ENCODE results near the gene PEX12. TPM values are rescaled to one million over a fixed set of nuclear protein-coding genes. Genes with fewer than 3 reads are reported as not detected.

PEX12 gene
- total and polyA plus RNA-seq, 2 of the 4 experiments (the other 2 are of a cell fraction): 4.5 to 7.9 TPM

GRCh38 chr17:35618628-35619027, 40.3 kb upstream of the PEX12 start:
- CTCF ChIA-PET: interaction anchor here (1.0 kb wide), 1 partner anchor 129 kb away, joined by 3 read pairs; no protein-coding TSS in a partner anchor

More at GRCh38 chr17:35618628-35619027, 40.3 kb upstream of the PEX12 start:
- BruUV-seq (replicated peaks): no TSS peak
- H2AFZ ChIP-seq (replicated peaks; ENCODE audit: low read length, poor library complexity): no peak overlapping the region
- dilution Hi-C loops (cut with HindIII; ENCODE audit: low sequenced_read_pairs, unreplicated experiment) (no loop called here), intact Hi-C loops (cut with micrococcal nuclease) (no loop called here), in situ Hi-C loops (cut with MboI; ENCODE audit: low sequenced_read_pairs) (no loop called here)
- no peak overlapping the region for H3K23ac ChIP-seq (ENCODE audit: low read depth, low read length)
- H2BK20ac ChIP-seq (ENCODE audit: low read depth, low read length): no peak overlapping the region
- no peaks in the 10 kb centered on the region for H3K9me1 ChIP-seq (ENCODE audit: insufficient read depth, low read length)
- H3K36me3 ChIP-seq (ENCODE audit: control insufficient read depth, insufficient read depth, low read length): peaks cover 9% of the 10 kb centered on the region
- no peak overlapping the region for H2AK9ac ChIP-seq (replicated peaks; ENCODE audit: low read depth, low read length, poor library complexity)
- no peak for TF ChIP-seq MAFK (IDR thresholded peaks at IDR 0.05; ENCODE audit: low read depth, low read length)
- no peak for TF ChIP-seq MAZ (IDR thresholded peaks at IDR 0.05; ENCODE audit: borderline replicate concordance, low read depth, low read length)
- no peak for TF ChIP-seq USF2 (IDR thresholded peaks at IDR 0.05; ENCODE audit: low read depth, low read length)
- TF ChIP-seq RCOR1 (IDR thresholded peaks at IDR 0.05; ENCODE audit: insufficient replicate concordance, low read length): no peak
- TF ChIP-seq RAD21 (IDR thresholded peaks at IDR 0.05; ENCODE audit: low read length): no peak
- no peak for TF ChIP-seq CTCF (conservative IDR thresholded peaks at IDR 0.05; ENCODE audit: low read depth, low read length)
- no peak for TF ChIP-seq CHD1 (IDR thresholded peaks at IDR 0.05; ENCODE audit: low read depth, low read length)
- TF ChIP-seq POLR2A (IDR thresholded peaks at IDR 0.05; ENCODE audit: low read depth, low read length): no peak
- no peak for TF ChIP-seq SMC3 (IDR thresholded peaks at IDR 0.05; ENCODE audit: low read depth, low read length)
- no peak for TF ChIP-seq NFE2L2 (IDR thresholded peaks at IDR 0.05; ENCODE audit: low read depth, low read length)
- TF ChIP-seq CEBPB (IDR thresholded peaks at IDR 0.05; ENCODE audit: low read depth, low read length): no peak
- TF ChIP-seq ELK1 (IDR thresholded peaks at IDR 0.05; ENCODE audit: borderline replicate concordance, low read depth, low read length): no peak
- TF ChIP-seq BHLHE40 (IDR thresholded peaks at IDR 0.05; ENCODE audit: low read depth, low read length): no peak
- TF ChIP-seq MXI1 (IDR thresholded peaks at IDR 0.05; ENCODE audit: borderline replicate concordance, low read depth, low read length): no peak
- TF ChIP-seq FOS (IDR thresholded peaks at IDR 0.05; ENCODE audit: low read depth, low read length): no peak
- no peak for TF ChIP-seq RFX5 (IDR thresholded peaks at IDR 0.05; ENCODE audit: low read depth, low read length)
- ATAC-seq (ENCODE audit: low read depth) (no peak), DNase-seq (no peak)
- H4K8ac ChIP-seq (ENCODE audit: low read depth in 2 of 2, low read length in 2 of 2): no peak overlapping the region
- no peak overlapping the region for H3K4me3 ChIP-seq (ENCODE audit: insufficient read depth, low read depth, low read length)
- no peak overlapping the region for H4K91ac ChIP-seq (ENCODE audit: insufficient read depth, low read depth, low read length)
- no peaks in the 10 kb centered on the region for H3K27me3 ChIP-seq (ENCODE audit: control insufficient read depth, insufficient read depth, low read length)
- no peak overlapping the region for H2BK5ac ChIP-seq (ENCODE audit: low read depth, low read length, poor library complexity, severe bottlenecking)
- no peak overlapping the region for H3K9ac ChIP-seq (ENCODE audit: low read depth, low read length)
- H3K4ac ChIP-seq (ENCODE audit: low read depth, low read length): no peak overlapping the region
- no peak overlapping the region for H3K14ac ChIP-seq (replicated peaks; ENCODE audit: low read depth, low read length)
- POLR2A ChIA-PET (ENCODE audit: unreplicated experiment): no interaction called here
- H2BK120ac ChIP-seq (ENCODE audit: low read depth, low read length): no peak overlapping the region
- H3K27ac ChIP-seq (ENCODE audit: insufficient read depth, low read length): no peak overlapping the region
- no peak overlapping the region for H2AK5ac ChIP-seq (ENCODE audit: low read depth, low read length)
- H3K79me1 ChIP-seq (ENCODE audit: low read depth in 1 of 2, low read length in 2 of 2): peaks cover 9 to 34% of the 10 kb centered on the region in 2 experiments; a peak in 3 of 4 replicates
- no peaks in the 10 kb centered on the region for H3K4me1 ChIP-seq (ENCODE audit: control insufficient read depth, insufficient read depth, low read length)
- no peak overlapping the region for H3K18ac ChIP-seq (ENCODE audit: low read depth, low read length)
- H3K9me3 ChIP-seq (ENCODE audit: control insufficient read depth, insufficient read depth, low read length): no peaks in the 10 kb centered on the region
- peaks cover 3% of the 10 kb centered on the region; the same call in 1 of the 2 replicates for H4K20me1 ChIP-seq (ENCODE audit: insufficient read depth, low read length)
- no peak overlapping the region for H3K56ac ChIP-seq (ENCODE audit: extremely low read depth, insufficient read depth, low read length)
- H2BK15ac ChIP-seq (ENCODE audit: low read depth, low read length): no peak overlapping the region
- H3K4me2 ChIP-seq (ENCODE audit: low read depth, low read length): no peak overlapping the region
- H4K5ac ChIP-seq (ENCODE audit: low read depth, low read length): no peak overlapping the region

Data from IMR-90 (cell line).